Liver (tissue), 9 donors: ENCODE data around the gene ECE1. TPM values are rescaled to one million over a fixed set of nuclear protein-coding genes. Genes with fewer than 3 reads are reported as not detected.

Source experiments
- DNase-seq: peaks from one replicate; pipeline ENCODE4 v3.0.0-alpha.2; 2017; ENCODE audit warnings: low spot score
- H3K27ac ChIP-seq, 2 donors: one replicate each; pipeline ENCODE4 v1.7.0; 2013; ENCODE audit warnings: inconsistent platforms in 2 of 2, low read length in 2 of 2, control low read depth in 1 of 2, low read depth in 1 of 2, mild to moderate bottlenecking in 1 of 2
- H3K27me3 ChIP-seq, 4 donors: one replicate each; pipeline versions ENCODE4 v1.6.1 to v1.7.0; 2013; ENCODE audit warnings: low read length in 3 of 4, inconsistent platforms in 1 of 4, mild to moderate bottlenecking in 1 of 4, moderate library complexity in 1 of 4; ENCODE audit not compliant: control insufficient read depth in 4 of 4, insufficient read depth in 4 of 4
- H3K36me3 ChIP-seq, 4 donors: one replicate each; pipeline versions ENCODE4 v1.6.1 to v1.7.0; 2013; ENCODE audit warnings: low read length in 3 of 4, mild to moderate bottlenecking in 3 of 4, low read depth in 1 of 4, moderate library complexity in 1 of 4; ENCODE audit not compliant: control insufficient read depth in 4 of 4, insufficient read depth in 3 of 4
- H3K4me1 ChIP-seq, 4 donors: one replicate each; pipeline versions ENCODE4 v1.6.1 to v1.7.0; 2013; ENCODE audit warnings: low read length in 3 of 4, mild to moderate bottlenecking in 3 of 4, moderate library complexity in 1 of 4; ENCODE audit not compliant: control insufficient read depth in 4 of 4, insufficient read depth in 4 of 4
- H3K4me3 ChIP-seq, 3 donors: one replicate each; pipeline versions ENCODE4 v1.6.1 to v1.7.0; 2013; ENCODE audit warnings: low read length in 3 of 3, control low read depth in 1 of 3, low read depth in 1 of 3, mild to moderate bottlenecking in 1 of 3
- H3K9ac ChIP-seq, 2 donors: one replicate each; pipeline ENCODE4 v1.7.0; 2013; ENCODE audit warnings: low read length in 2 of 2, mild to moderate bottlenecking in 2 of 2, moderate library complexity in 2 of 2, control low read depth in 1 of 2, low read depth in 1 of 2
- H3K9me3 ChIP-seq, 4 donors: one replicate each; pipeline versions ENCODE4 v1.6.1 to v1.7.0; 2013; ENCODE audit warnings: low read length in 3 of 4; ENCODE audit not compliant: control insufficient read depth in 4 of 4
- EGR1 ChIP-seq, 2 donors: IDR thresholded peaks; 2 replicates each; pipeline ENCODE4 v1.6.1; 2016 to 2018; ENCODE audit warnings: antibody characterized with exemption in 2 of 2, low read depth in 2 of 2
- FOXA1 ChIP-seq: IDR thresholded peaks from 2 replicates; pipeline ENCODE4 v1.6.1; 2016; ENCODE audit warnings: antibody characterized with exemption
- FOXA2 ChIP-seq: IDR thresholded peaks from 2 replicates; pipeline ENCODE4 v1.6.1; 2016; ENCODE audit warnings: antibody characterized with exemption
- GABPA ChIP-seq, 2 donors: IDR thresholded peaks in 1 of 2; conservative IDR thresholded peaks in 1 of 2; 2 replicates each; pipeline ENCODE4 v1.6.1; 2016; ENCODE audit warnings: antibody characterized with exemption in 2 of 2, mild to moderate bottlenecking in 1 of 2, moderate library complexity in 1 of 2
- HNF4A ChIP-seq, 2 donors: conservative IDR thresholded peaks; 2 replicates each; pipeline ENCODE4 v1.6.1; 2016; ENCODE audit warnings: antibody characterized with exemption in 2 of 2, mild to moderate bottlenecking in 2 of 2
- HNF4G ChIP-seq: IDR thresholded peaks from 2 replicates; pipeline ENCODE4 v1.6.1; 2016; ENCODE audit warnings: antibody characterized with exemption
- JUND ChIP-seq, 2 donors: IDR thresholded peaks; 2 replicates each; pipeline ENCODE4 v1.6.1; 2016; ENCODE audit warnings: antibody characterized with exemption in 2 of 2
- NR2F2 ChIP-seq: IDR thresholded peaks from 2 replicates; pipeline ENCODE4 v1.6.1; 2016; ENCODE audit warnings: antibody characterized with exemption
- RAD21 ChIP-seq, 2 donors: IDR thresholded peaks; 2 replicates each; pipeline ENCODE4 v1.6.1; 2016; ENCODE audit warnings: antibody characterized with exemption in 2 of 2, mild to moderate bottlenecking in 2 of 2
- SP1 ChIP-seq: IDR thresholded peaks from 2 replicates; pipeline ENCODE4 v1.6.1; 2018; ENCODE audit warnings: antibody characterized with exemption, mild to moderate bottlenecking
- YY1 ChIP-seq: IDR thresholded peaks from 2 replicates; pipeline ENCODE4 v1.6.1; 2016; ENCODE audit warnings: antibody characterized with exemption, mild to moderate bottlenecking
- WGBS: extraction: QIAGEN DNeasy Blood & Tissue Kit; methylation state at CpG from one replicate; pipeline ENCODE4 v1.1.7; 2013; 5-methylcytosine and 5-hydroxymethylcytosine counted together
- polyA plus RNA-seq, 2 donors: library from polyadenylated mRNA; stranded (reverse) in 1 of 2; unstranded in 1 of 2; fragments of 200-250 nt in 1 of 2; fragments of >200 nt in 1 of 2; fragmentation: Nextera tagmentation in 1 of 2; extraction: Ambion mirVana in 1 of 2; gene quantifications; one replicate each; pipeline versions ENCODE4 v1.2.1 to v1.2.3, GENCODE V29; 2013 to 2015
- total RNA-seq, 2 donors: library from RNA; depleted of rRNA; stranded (reverse); fragments of >200 nt; gene quantifications; one replicate each; pipeline ENCODE4 v1.2.3, GENCODE V29; 2014
- TF ChIP-seq, protein P1 (sequence below): IDR thresholded peaks from 2 replicates; pipeline ENCODE4 v1.6.1; 2016; ENCODE audit warnings: antibody characterized with exemption
- TF ChIP-seq, protein P2 (sequence below): IDR thresholded peaks from 2 replicates; pipeline ENCODE4 v1.6.1; 2016; ENCODE audit warnings: antibody characterized with exemption
- TF ChIP-seq, protein P3 (sequence below): IDR thresholded peaks from 2 replicates; pipeline ENCODE4 v1.6.1; 2016; ENCODE audit warnings: antibody characterized with exemption, mild to moderate bottlenecking
- TF ChIP-seq, protein P4 (sequence below): IDR thresholded peaks from 2 replicates; pipeline ENCODE4 v1.6.1; 2016; ENCODE audit warnings: antibody characterized with exemption
- TF ChIP-seq, protein P5 (sequence below): fragments of 150-350 bp; IDR thresholded peaks from 2 replicates; pipeline ENCODE4 v1.5.1; 2017; ENCODE audit warnings: improper control_type of control experiment, low read depth, low read length; ENCODE audit not compliant: missing input control
- donor health status: healthy.
- donor health status: healthy.
- donor health status: healthy.
- donor health status: healthy.
- donor health status: healthy.

Gene ECE1
- total and polyA plus RNA-seq, 4 donors, result 29.3 to 46.4 (median 39.6) TPM

DNA sequence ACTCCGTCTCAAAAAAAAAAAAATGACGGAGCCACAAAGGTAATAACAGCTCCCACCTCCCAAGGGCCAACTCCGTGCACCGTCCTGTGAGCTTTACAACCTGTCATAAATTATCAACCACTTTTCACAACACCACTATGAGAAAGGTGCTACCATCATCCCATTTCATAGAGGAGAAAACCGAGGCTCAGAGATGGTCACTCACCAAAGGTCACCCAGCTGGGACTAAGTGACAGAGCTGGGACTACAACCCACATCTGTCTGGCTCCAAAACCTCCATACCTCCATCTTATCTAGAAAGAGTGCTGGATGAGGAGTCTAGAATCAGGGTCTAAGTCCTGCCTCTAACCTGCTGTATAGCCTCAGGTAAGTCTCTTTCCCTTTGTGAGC is 43.6 kb upstream of the ECE1 start:
- 88% methylated on average over 5 of the region's 5 CpGs for WGBS
- TF ChIP-seq GABPA (IDR thresholded peaks at IDR 0.05 in 1 of 2, conservative IDR thresholded peaks at IDR 0.05 in 1 of 2) (no peak), EGR1 (IDR thresholded peaks at IDR 0.05; ENCODE audit: low read depth in 2 of 2) (no peak), FOXA1 (no peak), HNF4A (conservative IDR thresholded peaks at IDR 0.05) (no peak), SP1 (no peak), JUND (IDR thresholded peaks at IDR 0.05) (no peak), FOXA2 (no peak), YY1 (no peak), RAD21 (IDR thresholded peaks at IDR 0.05) (no peak), HNF4G (no peak), NR2F2 (no peak)
- TF ChIP-seq, protein P1, sequence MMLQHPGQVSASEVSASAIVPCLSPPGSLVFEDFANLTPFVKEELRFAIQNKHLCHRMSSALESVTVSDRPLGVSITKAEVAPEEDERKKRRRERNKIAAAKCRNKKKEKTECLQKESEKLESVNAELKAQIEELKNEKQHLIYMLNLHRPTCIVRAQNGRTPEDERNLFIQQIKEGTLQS, result no peak
- TF ChIP-seq, protein P2, sequence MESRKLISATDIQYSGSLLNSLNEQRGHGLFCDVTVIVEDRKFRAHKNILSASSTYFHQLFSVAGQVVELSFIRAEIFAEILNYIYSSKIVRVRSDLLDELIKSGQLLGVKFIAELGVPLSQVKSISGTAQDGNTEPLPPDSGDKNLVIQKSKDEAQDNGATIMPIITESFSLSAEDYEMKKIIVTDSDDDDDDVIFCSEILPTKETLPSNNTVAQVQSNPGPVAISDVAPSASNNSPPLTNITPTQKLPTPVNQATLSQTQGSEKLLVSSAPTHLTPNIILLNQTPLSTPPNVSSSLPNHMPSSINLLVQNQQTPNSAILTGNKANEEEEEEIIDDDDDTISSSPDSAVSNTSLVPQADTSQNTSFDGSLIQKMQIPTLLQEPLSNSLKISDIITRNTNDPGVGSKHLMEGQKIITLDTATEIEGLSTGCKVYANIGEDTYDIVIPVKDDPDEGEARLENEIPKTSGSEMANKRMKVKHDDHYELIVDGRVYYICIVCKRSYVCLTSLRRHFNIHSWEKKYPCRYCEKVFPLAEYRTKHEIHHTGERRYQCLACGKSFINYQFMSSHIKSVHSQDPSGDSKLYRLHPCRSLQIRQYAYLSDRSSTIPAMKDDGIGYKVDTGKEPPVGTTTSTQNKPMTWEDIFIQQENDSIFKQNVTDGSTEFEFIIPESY, result no peak
- TF ChIP-seq, protein P3, sequence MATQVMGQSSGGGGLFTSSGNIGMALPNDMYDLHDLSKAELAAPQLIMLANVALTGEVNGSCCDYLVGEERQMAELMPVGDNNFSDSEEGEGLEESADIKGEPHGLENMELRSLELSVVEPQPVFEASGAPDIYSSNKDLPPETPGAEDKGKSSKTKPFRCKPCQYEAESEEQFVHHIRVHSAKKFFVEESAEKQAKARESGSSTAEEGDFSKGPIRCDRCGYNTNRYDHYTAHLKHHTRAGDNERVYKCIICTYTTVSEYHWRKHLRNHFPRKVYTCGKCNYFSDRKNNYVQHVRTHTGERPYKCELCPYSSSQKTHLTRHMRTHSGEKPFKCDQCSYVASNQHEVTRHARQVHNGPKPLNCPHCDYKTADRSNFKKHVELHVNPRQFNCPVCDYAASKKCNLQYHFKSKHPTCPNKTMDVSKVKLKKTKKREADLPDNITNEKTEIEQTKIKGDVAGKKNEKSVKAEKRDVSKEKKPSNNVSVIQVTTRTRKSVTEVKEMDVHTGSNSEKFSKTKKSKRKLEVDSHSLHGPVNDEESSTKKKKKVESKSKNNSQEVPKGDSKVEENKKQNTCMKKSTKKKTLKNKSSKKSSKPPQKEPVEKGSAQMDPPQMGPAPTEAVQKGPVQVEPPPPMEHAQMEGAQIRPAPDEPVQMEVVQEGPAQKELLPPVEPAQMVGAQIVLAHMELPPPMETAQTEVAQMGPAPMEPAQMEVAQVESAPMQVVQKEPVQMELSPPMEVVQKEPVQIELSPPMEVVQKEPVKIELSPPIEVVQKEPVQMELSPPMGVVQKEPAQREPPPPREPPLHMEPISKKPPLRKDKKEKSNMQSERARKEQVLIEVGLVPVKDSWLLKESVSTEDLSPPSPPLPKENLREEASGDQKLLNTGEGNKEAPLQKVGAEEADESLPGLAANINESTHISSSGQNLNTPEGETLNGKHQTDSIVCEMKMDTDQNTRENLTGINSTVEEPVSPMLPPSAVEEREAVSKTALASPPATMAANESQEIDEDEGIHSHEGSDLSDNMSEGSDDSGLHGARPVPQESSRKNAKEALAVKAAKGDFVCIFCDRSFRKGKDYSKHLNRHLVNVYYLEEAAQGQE, result no peak
- TF ChIP-seq, protein P4, sequence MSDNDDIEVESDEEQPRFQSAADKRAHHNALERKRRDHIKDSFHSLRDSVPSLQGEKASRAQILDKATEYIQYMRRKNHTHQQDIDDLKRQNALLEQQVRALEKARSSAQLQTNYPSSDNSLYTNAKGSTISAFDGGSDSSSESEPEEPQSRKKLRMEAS, result no peak
- TF ChIP-seq, protein P5, sequence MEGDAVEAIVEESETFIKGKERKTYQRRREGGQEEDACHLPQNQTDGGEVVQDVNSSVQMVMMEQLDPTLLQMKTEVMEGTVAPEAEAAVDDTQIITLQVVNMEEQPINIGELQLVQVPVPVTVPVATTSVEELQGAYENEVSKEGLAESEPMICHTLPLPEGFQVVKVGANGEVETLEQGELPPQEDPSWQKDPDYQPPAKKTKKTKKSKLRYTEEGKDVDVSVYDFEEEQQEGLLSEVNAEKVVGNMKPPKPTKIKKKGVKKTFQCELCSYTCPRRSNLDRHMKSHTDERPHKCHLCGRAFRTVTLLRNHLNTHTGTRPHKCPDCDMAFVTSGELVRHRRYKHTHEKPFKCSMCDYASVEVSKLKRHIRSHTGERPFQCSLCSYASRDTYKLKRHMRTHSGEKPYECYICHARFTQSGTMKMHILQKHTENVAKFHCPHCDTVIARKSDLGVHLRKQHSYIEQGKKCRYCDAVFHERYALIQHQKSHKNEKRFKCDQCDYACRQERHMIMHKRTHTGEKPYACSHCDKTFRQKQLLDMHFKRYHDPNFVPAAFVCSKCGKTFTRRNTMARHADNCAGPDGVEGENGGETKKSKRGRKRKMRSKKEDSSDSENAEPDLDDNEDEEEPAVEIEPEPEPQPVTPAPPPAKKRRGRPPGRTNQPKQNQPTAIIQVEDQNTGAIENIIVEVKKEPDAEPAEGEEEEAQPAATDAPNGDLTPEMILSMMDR, result no peak
- Histone ChIP-seq H3K4me1 (peaks cover 38 to 83% (median 62%) of the 10 kb centered on the region in 4 donors), H3K9me3 (no peaks in the 10 kb centered on the region), H3K27me3 (no peaks in the 10 kb centered on the region), H3K36me3 (no peaks in the 10 kb centered on the region), H3K9ac (peak overlapping the region; percentile 15 to 56), H3K4me3 (no peak overlapping the region), H3K27ac (peak overlapping the region; percentile 90 to 91)
- DNase-seq, result no peak
